Caco-2 (cell line): ENCODE results near the gene DENND1B. TPM values are rescaled to one million over a fixed set of nuclear protein-coding genes. Genes with fewer than 3 reads are reported as not detected.

ENCODE experiments used
- BruUV-seq: library from RNA; stranded (reverse); fragments of 400-500 nt; replicated peaks from 2 replicates; lab custom pipeline; 2021; lab: Mats Ljungman, UMichigan
- CTCF ChIA-PET: fragments of 300-600 bp; sonication (Branson Sonifier 250); formaldehyde crosslinking; loops from one replicate; lab custom pipeline; 2022; ENCODE audit warnings: antibody characterized with exemption; lab: Charles Lee
- POLR2A ChIA-PET: fragments of 300-600 bp; sonication (Branson Sonifier 250); formaldehyde crosslinking; loops from one replicate; lab custom pipeline; 2022; ENCODE audit warnings: antibody characterized with exemption; lab: Charles Lee
- DNase-seq, 2 experiments: peaks; one replicate each; pipeline versions ENCODE4 v3.0.0 to v3.0.0-alpha.2; 2020 to 2022
- H3K27me3 ChIP-seq: replicated peaks from 2 replicates; pipeline ENCODE4 v1.6.0; 2011; ENCODE audit warnings: low read length; ENCODE audit not compliant: control insufficient read depth, insufficient read depth
- H3K36me3 ChIP-seq: 2 replicates; pipeline ENCODE4 v1.5.1; 2011; ENCODE audit warnings: low read length; ENCODE audit not compliant: control insufficient read depth, insufficient read depth
- H3K4me1 ChIP-seq: fragments of 250-450 bp; sonication (Bioruptor Pico); 2 replicates; pipeline ENCODE4 v1.5.1; 2020; ENCODE audit warnings: mild to moderate bottlenecking
- H3K4me3 ChIP-seq: 2 replicates; pipeline ENCODE4 v1.5.1; 2011; ENCODE audit warnings: low read depth, mild to moderate bottlenecking, control low read depth, low read length
- H3K9me3 ChIP-seq: fragments of 250-450 bp; sonication (Bioruptor Pico); 2 replicates; pipeline ENCODE4 v1.5.1; 2020; ENCODE audit warnings: mild to moderate bottlenecking, moderate library complexity
- H3K27ac Mint-ChIP-seq: one replicate; pipeline ENCODE4 v1.8.0; 2022; ENCODE audit warnings: mixed read lengths; ENCODE audit not compliant: unreplicated experiment
- H3K27me3 Mint-ChIP-seq: one replicate; pipeline ENCODE4 v1.8.0; 2022; ENCODE audit warnings: mixed read lengths; ENCODE audit not compliant: insufficient read depth, unreplicated experiment
- H3K36me3 Mint-ChIP-seq: one replicate; pipeline ENCODE4 v1.8.0; 2022; ENCODE audit warnings: mild to moderate bottlenecking, mixed read lengths; ENCODE audit not compliant: insufficient read depth, unreplicated experiment
- H3K4me1 Mint-ChIP-seq: one replicate; pipeline ENCODE4 v1.8.0; 2022; ENCODE audit warnings: low read depth, mixed read lengths; ENCODE audit not compliant: unreplicated experiment
- H3K4me3 Mint-ChIP-seq: one replicate; pipeline ENCODE4 v1.8.0; 2022; ENCODE audit warnings: mild to moderate bottlenecking, moderate library complexity, mixed read lengths; ENCODE audit not compliant: unreplicated experiment
- H3K9me3 Mint-ChIP-seq: one replicate; pipeline ENCODE4 v1.8.0; 2022; ENCODE audit warnings: mixed read lengths; ENCODE audit not compliant: unreplicated experiment
- intact Hi-C: fragments of 100-400 bp; cut with micrococcal nuclease; formaldehyde crosslinking; loops from one replicate; pipeline ENCODE4 v1.10.0; 2022; ENCODE audit not compliant: unreplicated experiment
- total RNA-seq: library from RNA; stranded (reverse); gene quantifications from 2 replicates; pipeline ENCODE4 v1.2.3, GENCODE V29; 2022
- TF ChIP-seq, protein P1 (sequence below), 2 experiments: fragments of 200-600 bp in 1 of 2; IDR thresholded peaks; 1 replicate in 1 of 2; 2 replicates in 1 of 2; pipeline versions ENCODE4 v1.5.1 to v1.8.0; 2011 to 2022; ENCODE audit warnings: antibody characterized with exemption in 1 of 2, control low read depth in 1 of 2, inconsistent platforms in 1 of 2, low read depth in 1 of 2, low read length in 1 of 2, mild to moderate bottlenecking in 1 of 2, moderate library complexity in 1 of 2; ENCODE audit not compliant: insufficient read depth in 1 of 2, severe bottlenecking in 1 of 2, unreplicated experiment in 1 of 2

The DENND1B gene
- total RNA-seq, 1 experiment from 2014 or later, result 9.6 TPM

DNA sequence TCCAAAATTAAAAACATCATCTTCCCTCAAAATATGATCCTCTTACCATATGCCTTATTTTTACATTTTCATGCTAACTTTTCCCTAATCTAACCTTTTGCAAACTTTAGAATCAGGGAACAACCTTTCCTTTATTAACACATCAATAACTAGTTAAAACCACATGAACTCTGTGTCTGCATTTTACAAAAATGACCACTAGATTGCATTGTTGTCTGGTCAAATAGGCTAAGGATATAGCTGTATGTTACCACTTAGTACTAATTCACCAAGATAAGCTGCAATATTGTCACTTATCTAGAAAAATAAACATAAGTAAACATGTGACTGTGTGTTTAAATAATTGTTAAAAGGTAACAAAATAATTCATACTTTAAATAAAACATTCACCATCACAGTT lies 82.3 kb downstream of the DENND1B start:
- H3K27me3 Mint-ChIP-seq, result no peaks in the 10 kb centered on the region
- H3K9me3 Mint-ChIP-seq, result peaks cover 8% of the 10 kb centered on the region
- no peak overlapping the region for H3K27ac Mint-ChIP-seq
- intact Hi-C loops, result loop anchor here (1.0 kb wide), 4 partner anchors 78 to 231 kb away; no protein-coding TSS in a partner anchor
- Histone ChIP-seq H3K36me3 (no peaks in the 10 kb centered on the region), H3K4me3 (no peak overlapping the region), H3K4me1 (no peaks in the 10 kb centered on the region), H3K27me3 (no peaks in the 10 kb centered on the region), H3K9me3 (no peaks in the 10 kb centered on the region)
- ChIA-PET POLR2A (no interaction called here), CTCF (interaction anchor here (0.5 to 1.1 kb wide), 7 partner anchors 18 to 223 kb away, joined by 3 to 16 read pairs (median 4); partner anchors contain the start of gene DENND1B)
- no peaks in the 10 kb centered on the region for H3K4me1 Mint-ChIP-seq
- H3K4me3 Mint-ChIP-seq, result no peak overlapping the region
- no peak for DNase-seq
- no TSS peak for BruUV-seq
- H3K36me3 Mint-ChIP-seq, result no peaks in the 10 kb centered on the region
- TF ChIP-seq, protein P1, sequence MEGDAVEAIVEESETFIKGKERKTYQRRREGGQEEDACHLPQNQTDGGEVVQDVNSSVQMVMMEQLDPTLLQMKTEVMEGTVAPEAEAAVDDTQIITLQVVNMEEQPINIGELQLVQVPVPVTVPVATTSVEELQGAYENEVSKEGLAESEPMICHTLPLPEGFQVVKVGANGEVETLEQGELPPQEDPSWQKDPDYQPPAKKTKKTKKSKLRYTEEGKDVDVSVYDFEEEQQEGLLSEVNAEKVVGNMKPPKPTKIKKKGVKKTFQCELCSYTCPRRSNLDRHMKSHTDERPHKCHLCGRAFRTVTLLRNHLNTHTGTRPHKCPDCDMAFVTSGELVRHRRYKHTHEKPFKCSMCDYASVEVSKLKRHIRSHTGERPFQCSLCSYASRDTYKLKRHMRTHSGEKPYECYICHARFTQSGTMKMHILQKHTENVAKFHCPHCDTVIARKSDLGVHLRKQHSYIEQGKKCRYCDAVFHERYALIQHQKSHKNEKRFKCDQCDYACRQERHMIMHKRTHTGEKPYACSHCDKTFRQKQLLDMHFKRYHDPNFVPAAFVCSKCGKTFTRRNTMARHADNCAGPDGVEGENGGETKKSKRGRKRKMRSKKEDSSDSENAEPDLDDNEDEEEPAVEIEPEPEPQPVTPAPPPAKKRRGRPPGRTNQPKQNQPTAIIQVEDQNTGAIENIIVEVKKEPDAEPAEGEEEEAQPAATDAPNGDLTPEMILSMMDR (IDR thresholded peaks at IDR 0.05; ENCODE audit: insufficient read depth in 1 of 2, low read depth in 1 of 2, low read length in 1 of 2, severe bottlenecking in 1 of 2, unreplicated experiment in 1 of 2), result peak in 1 of 2 experiments; percentile 24

DNA sequence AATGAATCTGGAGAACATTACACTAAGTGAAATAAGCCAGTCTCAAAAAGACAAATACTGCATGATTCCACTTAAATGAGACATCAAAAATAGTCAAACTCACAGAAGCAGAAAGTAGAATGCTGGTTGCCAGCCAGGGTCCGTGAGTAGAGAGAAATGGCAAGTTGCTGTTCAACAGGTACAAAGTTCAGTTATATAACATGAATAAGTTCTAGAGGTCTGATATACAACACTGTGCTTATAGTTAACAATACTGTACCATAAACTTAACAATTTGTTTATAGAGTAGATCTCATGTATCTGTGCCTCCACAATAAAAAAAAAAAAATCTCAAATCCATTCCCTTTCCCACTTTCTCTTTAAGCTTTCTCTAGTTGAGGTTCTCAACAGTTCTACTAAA lies 83.5 kb downstream of the DENND1B start:
- H3K4me1 ChIP-seq, result no peaks in the 10 kb centered on the region
- intact Hi-C loops, result no loop called here
- peaks cover 10% of the 10 kb centered on the region for H3K9me3 Mint-ChIP-seq
- BruUV-seq, result no TSS peak
- H3K36me3 Mint-ChIP-seq, result no peaks in the 10 kb centered on the region
- no peaks in the 10 kb centered on the region for H3K36me3 ChIP-seq
- DNase-seq, result no peak
- H3K27ac Mint-ChIP-seq, result no peak overlapping the region
- no peak overlapping the region for H3K4me3 Mint-ChIP-seq
- H3K9me3 ChIP-seq, result no peaks in the 10 kb centered on the region
- H3K27me3 Mint-ChIP-seq, result no peaks in the 10 kb centered on the region
- H3K27me3 ChIP-seq, result no peaks in the 10 kb centered on the region
- H3K4me1 Mint-ChIP-seq, result no peaks in the 10 kb centered on the region
- ChIA-PET CTCF (no interaction called here), POLR2A (no interaction called here)
- TF ChIP-seq, protein P1 (IDR thresholded peaks at IDR 0.05; ENCODE audit: insufficient read depth in 1 of 2, low read depth in 1 of 2, low read length in 1 of 2, severe bottlenecking in 1 of 2, unreplicated experiment in 1 of 2), result no peak
- no peak overlapping the region for H3K4me3 ChIP-seq

DNA sequence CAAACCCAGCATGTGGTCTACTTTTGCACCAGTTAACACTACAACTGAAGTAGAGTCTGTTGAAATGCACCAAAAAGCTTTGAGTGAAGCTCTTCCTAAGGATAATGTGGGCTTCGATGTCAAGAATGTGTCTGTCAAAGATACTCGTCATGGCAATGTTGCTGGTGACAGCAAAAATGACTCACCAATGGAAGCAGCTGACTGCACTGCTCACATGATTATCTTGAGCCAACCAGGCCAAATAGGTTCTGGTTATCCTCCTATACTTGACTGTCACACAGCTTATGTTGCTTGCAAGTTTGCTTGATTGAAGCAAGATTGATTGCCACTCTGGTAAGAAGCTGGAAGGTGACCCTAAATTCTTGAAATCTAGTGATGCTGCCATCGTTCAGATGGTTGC lies 85.2 kb downstream of the DENND1B start:
- Histone ChIP-seq H3K4me1 (no peaks in the 10 kb centered on the region), H3K36me3 (no peaks in the 10 kb centered on the region), H3K4me3 (no peak overlapping the region), H3K9me3 (no peaks in the 10 kb centered on the region), H3K27me3 (no peaks in the 10 kb centered on the region)
- ChIA-PET CTCF (no interaction called here), POLR2A (no interaction called here)
- TF ChIP-seq, protein P1 (IDR thresholded peaks at IDR 0.05; ENCODE audit: insufficient read depth in 1 of 2, low read depth in 1 of 2, low read length in 1 of 2, severe bottlenecking in 1 of 2, unreplicated experiment in 1 of 2), result no peak
- no peak overlapping the region for H3K27ac Mint-ChIP-seq
- peaks cover 10% of the 10 kb centered on the region for H3K9me3 Mint-ChIP-seq
- no TSS peak for BruUV-seq
- DNase-seq, result no peak
- H3K4me1 Mint-ChIP-seq, result no peaks in the 10 kb centered on the region
- H3K36me3 Mint-ChIP-seq, result no peaks in the 10 kb centered on the region
- intact Hi-C loops, result no loop called here
- H3K27me3 Mint-ChIP-seq, result no peaks in the 10 kb centered on the region
- no peak overlapping the region for H3K4me3 Mint-ChIP-seq
